Liver (tissue), 9 donors: ENCODE data around the gene VWF. TPM values are rescaled to one million over a fixed set of nuclear protein-coding genes. Genes with fewer than 3 reads are reported as not detected.

ENCODE experiments used
- DNase-seq: peaks from one replicate; pipeline ENCODE4 v3.0.0-alpha.2; 2017; ENCODE audit warnings: low spot score
- H3K27ac ChIP-seq, 2 donors: one replicate each; pipeline ENCODE4 v1.7.0; 2013; ENCODE audit warnings: inconsistent platforms in 2 of 2, low read length in 2 of 2, control low read depth in 1 of 2, low read depth in 1 of 2, mild to moderate bottlenecking in 1 of 2
- H3K27me3 ChIP-seq, 4 donors: one replicate each; pipeline versions ENCODE4 v1.6.1 to v1.7.0; 2013; ENCODE audit warnings: low read length in 3 of 4, inconsistent platforms in 1 of 4, mild to moderate bottlenecking in 1 of 4, moderate library complexity in 1 of 4; ENCODE audit not compliant: control insufficient read depth in 4 of 4, insufficient read depth in 4 of 4
- H3K36me3 ChIP-seq, 4 donors: one replicate each; pipeline versions ENCODE4 v1.6.1 to v1.7.0; 2013; ENCODE audit warnings: low read length in 3 of 4, mild to moderate bottlenecking in 3 of 4, low read depth in 1 of 4, moderate library complexity in 1 of 4; ENCODE audit not compliant: control insufficient read depth in 4 of 4, insufficient read depth in 3 of 4
- H3K4me1 ChIP-seq, 4 donors: one replicate each; pipeline versions ENCODE4 v1.6.1 to v1.7.0; 2013; ENCODE audit warnings: low read length in 3 of 4, mild to moderate bottlenecking in 3 of 4, moderate library complexity in 1 of 4; ENCODE audit not compliant: control insufficient read depth in 4 of 4, insufficient read depth in 4 of 4
- H3K4me3 ChIP-seq, 3 donors: one replicate each; pipeline versions ENCODE4 v1.6.1 to v1.7.0; 2013; ENCODE audit warnings: low read length in 3 of 3, control low read depth in 1 of 3, low read depth in 1 of 3, mild to moderate bottlenecking in 1 of 3
- H3K9ac ChIP-seq, 2 donors: one replicate each; pipeline ENCODE4 v1.7.0; 2013; ENCODE audit warnings: low read length in 2 of 2, mild to moderate bottlenecking in 2 of 2, moderate library complexity in 2 of 2, control low read depth in 1 of 2, low read depth in 1 of 2
- H3K9me3 ChIP-seq, 4 donors: one replicate each; pipeline versions ENCODE4 v1.6.1 to v1.7.0; 2013; ENCODE audit warnings: low read length in 3 of 4; ENCODE audit not compliant: control insufficient read depth in 4 of 4
- ATF3 ChIP-seq: IDR thresholded peaks from 2 replicates; pipeline ENCODE4 v1.6.1; 2016; ENCODE audit warnings: antibody characterized with exemption
- GABPA ChIP-seq, 2 donors: IDR thresholded peaks in 1 of 2; conservative IDR thresholded peaks in 1 of 2; 2 replicates each; pipeline ENCODE4 v1.6.1; 2016; ENCODE audit warnings: antibody characterized with exemption in 2 of 2, mild to moderate bottlenecking in 1 of 2, moderate library complexity in 1 of 2
- HNF4A ChIP-seq, 2 donors: conservative IDR thresholded peaks; 2 replicates each; pipeline ENCODE4 v1.6.1; 2016; ENCODE audit warnings: antibody characterized with exemption in 2 of 2, mild to moderate bottlenecking in 2 of 2
- HNF4G ChIP-seq: IDR thresholded peaks from 2 replicates; pipeline ENCODE4 v1.6.1; 2016; ENCODE audit warnings: antibody characterized with exemption
- JUND ChIP-seq, 2 donors: IDR thresholded peaks; 2 replicates each; pipeline ENCODE4 v1.6.1; 2016; ENCODE audit warnings: antibody characterized with exemption in 2 of 2
- MAX ChIP-seq: IDR thresholded peaks from 2 replicates; pipeline ENCODE4 v1.6.1; 2016; ENCODE audit warnings: antibody characterized with exemption
- NR2F2 ChIP-seq: IDR thresholded peaks from 2 replicates; pipeline ENCODE4 v1.6.1; 2016; ENCODE audit warnings: antibody characterized with exemption
- RAD21 ChIP-seq, 2 donors: IDR thresholded peaks; 2 replicates each; pipeline ENCODE4 v1.6.1; 2016; ENCODE audit warnings: antibody characterized with exemption in 2 of 2, mild to moderate bottlenecking in 2 of 2
- REST ChIP-seq: IDR thresholded peaks from 2 replicates; pipeline ENCODE4 v1.6.1; 2016; ENCODE audit warnings: antibody characterized with exemption, mild to moderate bottlenecking
- RXRA ChIP-seq, 2 donors: IDR thresholded peaks; 2 replicates each; pipeline ENCODE4 v1.6.1; 2017 to 2018; ENCODE audit warnings: antibody characterized with exemption in 2 of 2, mild to moderate bottlenecking in 1 of 2
- SP1 ChIP-seq: IDR thresholded peaks from 2 replicates; pipeline ENCODE4 v1.6.1; 2018; ENCODE audit warnings: antibody characterized with exemption, mild to moderate bottlenecking
- TAF1 ChIP-seq: conservative IDR thresholded peaks from 2 replicates; pipeline ENCODE4 v1.6.1; 2016; ENCODE audit warnings: antibody characterized with exemption, mild to moderate bottlenecking
- YY1 ChIP-seq: IDR thresholded peaks from 2 replicates; pipeline ENCODE4 v1.6.1; 2016; ENCODE audit warnings: antibody characterized with exemption, mild to moderate bottlenecking
- WGBS: extraction: QIAGEN DNeasy Blood & Tissue Kit; methylation state at CpG from one replicate; pipeline ENCODE4 v1.1.7; 2013; 5-methylcytosine and 5-hydroxymethylcytosine counted together
- polyA plus RNA-seq, 2 donors: library from polyadenylated mRNA; stranded (reverse) in 1 of 2; unstranded in 1 of 2; fragments of 200-250 nt in 1 of 2; fragments of >200 nt in 1 of 2; fragmentation: Nextera tagmentation in 1 of 2; extraction: Ambion mirVana in 1 of 2; gene quantifications; one replicate each; pipeline versions ENCODE4 v1.2.1 to v1.2.3, GENCODE V29; 2013 to 2015
- total RNA-seq, 2 donors: library from RNA; depleted of rRNA; stranded (reverse); fragments of >200 nt; gene quantifications; one replicate each; pipeline ENCODE4 v1.2.3, GENCODE V29; 2014
- TF ChIP-seq, protein P1 (sequence below): fragments of 150-350 bp; IDR thresholded peaks from 2 replicates; pipeline ENCODE4 v1.5.1; 2017; ENCODE audit warnings: improper control_type of control experiment, low read depth, low read length; ENCODE audit not compliant: missing input control
- TF ChIP-seq, protein P2 (sequence below): IDR thresholded peaks from 2 replicates; pipeline ENCODE4 v1.6.1; 2016; ENCODE audit warnings: antibody characterized with exemption
- donor health status: healthy.
- donor health status: healthy.
- donor health status: healthy.
- donor health status: healthy.
- donor health status: healthy.

VWF gene
- total and polyA plus RNA-seq, 4 donors, result 2.1 to 10.8 (median 4.0) TPM

DNA sequence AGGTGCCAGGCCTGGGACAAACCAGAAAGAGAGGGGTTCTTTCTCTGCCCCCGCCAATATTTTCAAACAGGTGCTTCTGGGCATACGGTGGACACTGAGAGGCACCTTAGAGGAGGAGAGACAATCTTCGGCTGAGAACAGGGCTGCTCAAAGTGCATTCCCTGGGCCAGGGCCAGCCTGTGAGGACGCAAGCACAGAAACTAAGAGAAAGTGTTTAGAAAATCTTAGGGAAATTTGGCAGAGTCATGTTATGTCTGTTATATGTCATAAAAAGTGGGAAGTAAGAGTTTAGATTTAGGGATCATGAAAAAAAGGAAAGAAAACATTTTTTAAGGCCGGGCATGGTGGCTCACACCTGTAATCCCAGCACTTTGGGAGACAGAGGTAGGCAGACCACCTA lies 83.7 kb downstream of the VWF start (continued):
- TF ChIP-seq MAX, result no peak
- TF ChIP-seq SP1, result no peak
- TF ChIP-seq HNF4G, result no peak

DNA sequence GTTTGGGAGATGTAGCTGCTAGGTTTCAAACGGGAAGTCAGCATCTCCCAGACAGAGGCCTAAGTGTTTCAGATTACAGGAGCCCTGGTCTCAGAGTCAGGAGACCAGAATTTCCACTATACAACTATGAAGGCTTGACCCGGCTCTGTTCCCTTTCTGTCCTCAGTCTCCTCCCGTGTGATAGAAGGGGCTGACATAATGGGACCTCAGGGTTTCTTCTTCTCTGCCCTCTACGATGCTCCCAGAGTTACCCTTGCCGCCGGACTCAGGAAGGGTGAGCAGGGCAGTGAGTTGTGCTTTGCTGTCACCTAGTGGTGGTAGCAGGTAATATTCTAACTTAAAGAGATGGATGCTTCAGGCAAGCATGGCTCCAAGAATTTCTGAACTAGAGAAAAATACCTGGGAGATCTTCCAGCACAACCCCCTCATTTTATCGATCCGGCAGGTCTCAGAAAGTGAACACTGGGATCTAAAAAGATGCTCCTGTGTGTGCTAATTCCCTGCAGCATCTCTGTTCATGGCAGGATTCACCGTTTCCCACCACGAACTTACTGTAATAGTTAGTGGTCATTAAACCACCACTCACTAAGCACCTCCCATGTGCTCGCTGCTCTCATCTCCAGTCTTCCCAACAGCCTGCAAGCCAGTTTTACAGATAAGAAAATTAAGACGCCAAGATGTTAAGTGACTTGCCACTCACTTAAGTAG lies 84.4 kb downstream of the VWF start:
- H3K27me3 ChIP-seq, result no peaks in the 10 kb centered on the region
- TF ChIP-seq RXRA (IDR thresholded peaks at IDR 0.05) (peak in 1 of 2 donors; percentile 9), GABPA (IDR thresholded peaks at IDR 0.05 in 1 of 2, conservative IDR thresholded peaks at IDR 0.05 in 1 of 2) (no peak), JUND (IDR thresholded peaks at IDR 0.05) (no peak), RAD21 (IDR thresholded peaks at IDR 0.05) (peak; percentile 90 to 94)
- TF ChIP-seq, protein P1, sequence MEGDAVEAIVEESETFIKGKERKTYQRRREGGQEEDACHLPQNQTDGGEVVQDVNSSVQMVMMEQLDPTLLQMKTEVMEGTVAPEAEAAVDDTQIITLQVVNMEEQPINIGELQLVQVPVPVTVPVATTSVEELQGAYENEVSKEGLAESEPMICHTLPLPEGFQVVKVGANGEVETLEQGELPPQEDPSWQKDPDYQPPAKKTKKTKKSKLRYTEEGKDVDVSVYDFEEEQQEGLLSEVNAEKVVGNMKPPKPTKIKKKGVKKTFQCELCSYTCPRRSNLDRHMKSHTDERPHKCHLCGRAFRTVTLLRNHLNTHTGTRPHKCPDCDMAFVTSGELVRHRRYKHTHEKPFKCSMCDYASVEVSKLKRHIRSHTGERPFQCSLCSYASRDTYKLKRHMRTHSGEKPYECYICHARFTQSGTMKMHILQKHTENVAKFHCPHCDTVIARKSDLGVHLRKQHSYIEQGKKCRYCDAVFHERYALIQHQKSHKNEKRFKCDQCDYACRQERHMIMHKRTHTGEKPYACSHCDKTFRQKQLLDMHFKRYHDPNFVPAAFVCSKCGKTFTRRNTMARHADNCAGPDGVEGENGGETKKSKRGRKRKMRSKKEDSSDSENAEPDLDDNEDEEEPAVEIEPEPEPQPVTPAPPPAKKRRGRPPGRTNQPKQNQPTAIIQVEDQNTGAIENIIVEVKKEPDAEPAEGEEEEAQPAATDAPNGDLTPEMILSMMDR, result peak; percentile 94
- H3K4me3 ChIP-seq, result no peak overlapping the region
- 26% methylated on average over 12 of the region's 12 CpGs for WGBS
- H3K9me3 ChIP-seq, result no peaks in the 10 kb centered on the region
- H3K27ac ChIP-seq, result no peak overlapping the region
- peaks cover 0 to 6% (median 2%) of the 10 kb centered on the region in 4 donors for H3K4me1 ChIP-seq
- no peak overlapping the region for H3K9ac ChIP-seq
- DNase-seq, result no peak
- no peaks in the 10 kb centered on the region for H3K36me3 ChIP-seq

DNA sequence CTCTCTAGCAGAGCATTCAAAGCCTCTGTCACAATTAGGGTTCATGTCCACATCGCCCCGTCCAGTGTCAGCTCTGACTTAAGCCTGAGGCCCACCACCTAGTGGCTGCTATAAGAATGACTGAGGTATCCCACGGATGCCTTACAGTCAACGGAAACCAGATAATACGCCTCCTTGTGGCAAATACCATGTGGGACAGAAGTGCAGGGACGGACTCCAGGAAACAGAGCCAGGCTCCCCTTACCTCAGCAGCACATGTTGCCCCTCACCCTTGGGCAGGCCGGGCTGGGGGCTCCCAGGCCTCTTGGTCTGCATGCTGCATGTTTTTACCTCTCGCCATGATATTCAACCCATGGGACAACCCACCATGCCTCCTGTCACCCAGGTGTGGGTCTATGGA lies 86.3 kb downstream of the VWF start:
- 31% methylated on average over 8 of the region's 8 CpGs for WGBS
- no peaks in the 10 kb centered on the region for H3K9me3 ChIP-seq
- H3K4me1 ChIP-seq, result peaks cover 0 to 6% (median 2%) of the 10 kb centered on the region in 4 donors
- H3K36me3 ChIP-seq, result no peaks in the 10 kb centered on the region
- DNase-seq, result peak; percentile 47
- H3K27me3 ChIP-seq, result no peaks in the 10 kb centered on the region
- TF ChIP-seq TAF1 (no peak), RAD21 (IDR thresholded peaks at IDR 0.05) (peak; percentile 77 to 92), RXRA (IDR thresholded peaks at IDR 0.05) (peak in 1 of 2 donors; percentile 46), ATF3 (no peak), YY1 (no peak), REST (no peak), HNF4A (conservative IDR thresholded peaks at IDR 0.05) (peak in 1 of 2 donors; percentile 22), HNF4G (no peak), SP1 (no peak), NR2F2 (no peak), GABPA (IDR thresholded peaks at IDR 0.05 in 1 of 2, conservative IDR thresholded peaks at IDR 0.05 in 1 of 2) (no peak), MAX (no peak), JUND (IDR thresholded peaks at IDR 0.05) (no peak)
- TF ChIP-seq, protein P1, result peak; percentile 91
- TF ChIP-seq, protein P2, sequence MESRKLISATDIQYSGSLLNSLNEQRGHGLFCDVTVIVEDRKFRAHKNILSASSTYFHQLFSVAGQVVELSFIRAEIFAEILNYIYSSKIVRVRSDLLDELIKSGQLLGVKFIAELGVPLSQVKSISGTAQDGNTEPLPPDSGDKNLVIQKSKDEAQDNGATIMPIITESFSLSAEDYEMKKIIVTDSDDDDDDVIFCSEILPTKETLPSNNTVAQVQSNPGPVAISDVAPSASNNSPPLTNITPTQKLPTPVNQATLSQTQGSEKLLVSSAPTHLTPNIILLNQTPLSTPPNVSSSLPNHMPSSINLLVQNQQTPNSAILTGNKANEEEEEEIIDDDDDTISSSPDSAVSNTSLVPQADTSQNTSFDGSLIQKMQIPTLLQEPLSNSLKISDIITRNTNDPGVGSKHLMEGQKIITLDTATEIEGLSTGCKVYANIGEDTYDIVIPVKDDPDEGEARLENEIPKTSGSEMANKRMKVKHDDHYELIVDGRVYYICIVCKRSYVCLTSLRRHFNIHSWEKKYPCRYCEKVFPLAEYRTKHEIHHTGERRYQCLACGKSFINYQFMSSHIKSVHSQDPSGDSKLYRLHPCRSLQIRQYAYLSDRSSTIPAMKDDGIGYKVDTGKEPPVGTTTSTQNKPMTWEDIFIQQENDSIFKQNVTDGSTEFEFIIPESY, result no peak
- no peak overlapping the region for H3K9ac ChIP-seq
- no peak overlapping the region for H3K27ac ChIP-seq
- H3K4me3 ChIP-seq, result no peak overlapping the region
